Endothelial cell of umbilical vein (primary cell): ENCODE measurements around the gene ZDHHC7. TPM values are rescaled to one million over a fixed set of nuclear protein-coding genes. Genes with fewer than 3 reads are reported as not detected.

Experiments used
- BruUV-seq: library from RNA; stranded (reverse); fragments of 400-500 nt; replicated peaks from 2 replicates; lab custom pipeline; 2021; lab: Mats Ljungman, UMichigan
- CTCF ChIA-PET: fragments of 300-600, 350-600 bp; sonication (Branson Sonifier 250); formaldehyde crosslinking; loops from one replicate; lab custom pipeline; 2021; ENCODE audit warnings: antibody characterized with exemption, inconsistent platforms; lab: Charles Lee
- POLR2A ChIA-PET: fragments of 300-600, 350-600 bp; sonication (Branson Sonifier 250); formaldehyde crosslinking; loops from one replicate; lab custom pipeline; 2021; ENCODE audit warnings: antibody characterized with exemption, inconsistent platforms; lab: Charles Lee
- DNase-seq: peaks from one replicate; pipeline ENCODE4 v3.0.0-alpha.2; 2011; ENCODE audit warnings: low read depth, low spot score
- FAIRE-seq: peaks from 2 replicates; lab custom pipeline; 2011; peaks lifted over from hg19 to GRCh38; lab: Jason Lieb, UNC
- H2AFZ ChIP-seq: 2 replicates; pipeline ENCODE4 v1.6.0; 2012; ENCODE audit warnings: low read depth, low read length, control low read depth, inconsistent platforms
- H3K27ac ChIP-seq: 2 replicates; pipeline ENCODE4 v1.5.1; 2011; ENCODE audit warnings: low read depth, mild to moderate bottlenecking, control low read depth, low read length, moderate library complexity; ENCODE audit not compliant: insufficient read depth
- H3K27me3 ChIP-seq, 2 experiments: 2 replicates each; pipeline versions ENCODE4 v1.6.0 to v1.6.1; 2011; ENCODE audit warnings: low read length in 2 of 2, mixed read lengths in 1 of 2; ENCODE audit not compliant: control insufficient read depth in 2 of 2, insufficient read depth in 2 of 2
- H3K36me3 ChIP-seq, 2 experiments: 2 replicates in 1 of 2; 3 replicates in 1 of 2; pipeline ENCODE4 v1.5.1; 2011; ENCODE audit warnings: low read length in 2 of 2, mild to moderate bottlenecking in 1 of 2, moderate library complexity in 1 of 2; ENCODE audit not compliant: control insufficient read depth in 2 of 2, insufficient read depth in 2 of 2; ENCODE audit errors: extremely low read depth in 1 of 2
- H3K4me1 ChIP-seq: 3 replicates; pipeline ENCODE4 v1.5.1; 2011; ENCODE audit warnings: mild to moderate bottlenecking, low read length; ENCODE audit not compliant: control insufficient read depth, insufficient read depth; ENCODE audit errors: extremely low read depth
- H3K4me2 ChIP-seq: 2 replicates; pipeline ENCODE4 v1.6.1; 2011; ENCODE audit warnings: low read length, control low read depth, mixed read lengths; ENCODE audit not compliant: insufficient read depth
- H3K4me3 ChIP-seq, 3 experiments: fragments of 200-600 bp in 1 of 3; sonication (generic), shearing (Covaris generic) in 1 of 3; replicated peaks in 1 of 3; 2 replicates each; pipeline ENCODE4 v1.5.1; 2011 to 2016; ENCODE audit warnings: control low read depth in 3 of 3, low read length in 3 of 3, mild to moderate bottlenecking in 2 of 3, inconsistent platforms in 1 of 3, low read depth in 1 of 3, moderate library complexity in 1 of 3; ENCODE audit not compliant: insufficient read depth in 1 of 3
- H3K79me2 ChIP-seq: 2 replicates; pipeline ENCODE4 v1.6.0; 2012; ENCODE audit warnings: low read length, inconsistent platforms; ENCODE audit not compliant: control insufficient read depth, insufficient read depth
- H3K9ac ChIP-seq: replicated peaks from 2 replicates; pipeline ENCODE3; 2011; ENCODE audit warnings: low read length, control low read depth; ENCODE audit not compliant: insufficient read depth; ENCODE audit errors: extremely low read depth
- H3K9me1 ChIP-seq: replicated peaks from 3 replicates; pipeline ENCODE4 v1.6.0; 2011; ENCODE audit warnings: mild to moderate bottlenecking, low read length; ENCODE audit not compliant: control insufficient read depth, insufficient read depth; ENCODE audit errors: extremely low read depth
- H3K9me3 ChIP-seq: replicated peaks from 2 replicates; pipeline ENCODE4 v1.5.1; 2012; ENCODE audit warnings: low read length, inconsistent platforms; ENCODE audit not compliant: control insufficient read depth, insufficient read depth
- H4K20me1 ChIP-seq: replicated peaks from 2 replicates; pipeline ENCODE3; 2011; ENCODE audit warnings: mild to moderate bottlenecking, low read length; ENCODE audit not compliant: control insufficient read depth, insufficient read depth; ENCODE audit errors: extremely low read depth
- CTCF ChIP-seq, 2 donors: IDR thresholded peaks; 1 replicate in 1 of 2; 2 replicates in 1 of 2; pipeline ENCODE4 v1.5.1; 2011; ENCODE audit warnings: low read length in 2 of 2, mild to moderate bottlenecking in 2 of 2, moderate library complexity in 2 of 2, control low read depth in 1 of 2, inconsistent platforms in 1 of 2, low read depth in 1 of 2; ENCODE audit not compliant: insufficient read depth in 1 of 2; ENCODE audit errors: extremely low read depth in 1 of 2
- EZH2 ChIP-seq: IDR thresholded peaks from 2 replicates; pipeline ENCODE4 v1.6.1; 2012; ENCODE audit warnings: borderline replicate concordance, low read depth, mild to moderate bottlenecking, moderate library complexity, low read length, inconsistent platforms; ENCODE audit not compliant: severe bottlenecking
- FOS ChIP-seq: IDR thresholded peaks from 2 replicates; pipeline ENCODE4 v1.6.1; 2011; ENCODE audit warnings: mild to moderate bottlenecking, low read length, moderate library complexity, borderline replicate concordance; ENCODE audit not compliant: insufficient read depth
- GATA2 ChIP-seq: IDR thresholded peaks from 2 replicates; pipeline ENCODE4 v1.7.0; 2011; ENCODE audit warnings: low read depth, mild to moderate bottlenecking, moderate library complexity, mixed read lengths, low read length; ENCODE audit not compliant: insufficient read length, insufficient read depth
- JUN ChIP-seq: IDR thresholded peaks from 2 replicates; pipeline ENCODE4 v1.6.1; 2011; ENCODE audit warnings: borderline replicate concordance, low read depth; ENCODE audit not compliant: insufficient read length, insufficient read depth
- MYC ChIP-seq: IDR thresholded peaks from one replicate; pipeline ENCODE4 v1.6.1; 2011; ENCODE audit warnings: mild to moderate bottlenecking, low read depth, low read length
- POLR2A ChIP-seq: IDR thresholded peaks from 2 replicates; pipeline ENCODE4 v1.6.1; 2012; ENCODE audit warnings: low read depth, mild to moderate bottlenecking, control low read depth, low read length
- POLR2AphosphoS5 ChIP-seq: IDR thresholded peaks from 2 replicates; pipeline ENCODE4 v1.6.1; 2012; ENCODE audit warnings: low read depth, mild to moderate bottlenecking, control low read depth, low read length, moderate library complexity; ENCODE audit not compliant: insufficient read depth
- dilution Hi-C: fragments of 300-500 bp; cut with MboI; formaldehyde crosslinking; loops from one replicate; pipeline ENCODE4 v1.15.0; 2019; ENCODE audit warnings: low sequenced_read_pairs; ENCODE audit not compliant: extremely low pct_ligation_motif_present
- intact Hi-C: fragments of 100-400 bp; cut with micrococcal nuclease; formaldehyde crosslinking; loops from one replicate; pipeline ENCODE4 v1.10.0; 2022
- polyA plus RNA-seq, 4 experiments: library from polyadenylated mRNA; depleted of rRNA in 3 of 4; stranded (reverse) in 3 of 4; unstranded in 1 of 4; fragments of >200 nt; gene quantifications; 2 replicates each; pipeline versions ENCODE4 v1.2.1 to v1.2.3, GENCODE V29; 2011 to 2012; ENCODE audit warnings: missing spikeins in 1 of 4
- total RNA-seq: library from RNA; stranded (reverse); gene quantifications from 2 replicates; pipeline ENCODE4 v1.2.3, GENCODE V29; 2021

The ZDHHC7 gene
- total and polyA plus RNA-seq, 2 donors (not counting 3 experiments of a cell fraction or from before 2014, with no cell fraction given): 44.1 to 46.2 TPM

- TF ChIP-seq POLR2AphosphoS5: no peak
- no peak for TF ChIP-seq GATA2
- TF ChIP-seq POLR2A: no peak
- FAIRE-seq (no peak), DNase-seq (no peak)
- no TSS peak for BruUV-seq
- Histone ChIP-seq H3K9ac (no peak overlapping the region), H2AFZ (no peak overlapping the region), H3K4me3 (no peak overlapping the region), H3K79me2 (peaks cover 77% of the 10 kb centered on the region), H3K9me1 (no peaks in the 10 kb centered on the region), H3K27me3 (no peaks in the 10 kb centered on the region), H3K27ac (no peak overlapping the region), H3K36me3 (no peaks in the 10 kb centered on the region), H3K4me2 (no peak overlapping the region), H3K4me1 (peaks cover 12% of the 10 kb centered on the region), H4K20me1 (no peaks in the 10 kb centered on the region), H3K9me3 (no peaks in the 10 kb centered on the region)
- intact Hi-C loops (no loop called here), dilution Hi-C loops (no loop called here)
- ChIA-PET CTCF (interaction anchor here (1.1 to 1.4 kb wide), 3 partner anchors 12 to 255 kb away, joined by 3 to 4 read pairs (median 3); no protein-coding TSS in a partner anchor), POLR2A (no interaction called here)
Observed at GRCh38 chr16:85002099-85002541, 9.2 kb downstream of the ZDHHC7 start.

DNA sequence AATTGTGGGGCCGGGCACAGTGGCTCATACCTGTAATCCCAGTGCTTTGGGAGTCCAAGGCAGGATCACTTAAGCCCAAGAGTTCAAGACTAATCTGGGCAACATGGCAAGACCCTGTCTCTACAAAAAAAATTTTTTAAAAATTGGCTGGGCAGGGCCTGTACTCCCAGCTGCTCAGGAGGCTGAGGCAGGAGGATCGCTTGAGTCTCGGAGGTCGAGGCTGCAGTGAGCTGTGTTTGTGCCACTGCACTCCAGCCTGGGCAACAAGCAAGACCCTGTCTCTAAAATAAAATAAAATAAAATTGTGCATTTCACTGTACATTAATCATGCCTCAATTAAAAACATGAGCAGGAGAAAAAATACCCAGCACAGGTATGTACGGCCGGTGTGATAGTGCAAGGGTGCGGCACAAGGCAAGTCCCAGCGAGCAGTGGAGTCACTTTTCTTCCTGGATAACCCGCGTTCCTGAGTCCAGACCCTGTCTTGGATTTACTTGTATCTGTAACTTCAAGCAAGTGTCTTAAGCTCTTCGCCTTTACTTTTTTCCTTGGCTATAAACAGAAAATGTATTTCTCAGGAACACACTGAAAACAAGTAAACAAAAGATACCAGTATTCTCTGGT is 11.4 kb downstream of the ZDHHC7 start:
- Histone ChIP-seq H3K27me3 (no peaks in the 10 kb centered on the region), H3K79me2 (peaks cover 69% of the 10 kb centered on the region), H3K4me3 (no peak overlapping the region), H3K4me1 (peaks cover 19% of the 10 kb centered on the region), H3K27ac (peak overlapping the region; percentile 69), H3K9me1 (no peaks in the 10 kb centered on the region), H3K4me2 (no peak overlapping the region), H2AFZ (no peak overlapping the region), H3K9ac (no peak overlapping the region), H3K36me3 (no peaks in the 10 kb centered on the region), H4K20me1 (no peaks in the 10 kb centered on the region), H3K9me3 (no peaks in the 10 kb centered on the region)
- intact Hi-C loops (no loop called here), dilution Hi-C loops (no loop called here)
- FAIRE-seq (no peak), DNase-seq (no peak)
- CTCF ChIA-PET: interaction anchor here (2.6 kb wide), 1 partner anchor 87 kb away, joined by 12 read pairs; no protein-coding TSS in a partner anchor
- no peak for TF ChIP-seq FOS
- no peak for TF ChIP-seq POLR2A
- TF ChIP-seq MYC: no peak
- no peak for TF ChIP-seq CTCF (IDR thresholded peaks at IDR 0.05; ENCODE audit: extremely low read depth in 1 of 2, insufficient read depth in 1 of 2, low read depth in 1 of 2, low read length in 2 of 2)
- TF ChIP-seq POLR2AphosphoS5: no peak
- TF ChIP-seq EZH2: no peak
- no peak for TF ChIP-seq JUN
- no TSS peak for BruUV-seq
- POLR2A ChIA-PET: no interaction called here
